Thymus (tissue), 11 donors: ENCODE measurements around the gene IRF4. TPM values are rescaled to one million over a fixed set of nuclear protein-coding genes. Genes with fewer than 3 reads are reported as not detected.

Source experiments
- DNase-seq, 9 donors: peaks; one replicate each; pipeline ENCODE4 v3.0.0-alpha.2; 2013; ENCODE audit warnings: low spot score in 9 of 9, low read depth in 6 of 9, missing footprints in 1 of 9
- H3K27ac ChIP-seq, 2 donors: one replicate each; pipeline ENCODE4 v1.5.1; 2013; ENCODE audit warnings: control low read depth in 1 of 2, low read depth in 1 of 2, low read length in 1 of 2, mild to moderate bottlenecking in 1 of 2, moderate library complexity in 1 of 2
- H3K27me3 ChIP-seq, 2 donors: one replicate each; pipeline ENCODE4 v1.5.1; 2013; ENCODE audit warnings: low read length in 1 of 2; ENCODE audit not compliant: control insufficient read depth in 2 of 2, insufficient read depth in 1 of 2
- H3K36me3 ChIP-seq, 2 donors: one replicate each; pipeline ENCODE4 v1.5.1; 2013; ENCODE audit warnings: low read length in 1 of 2, mild to moderate bottlenecking in 1 of 2, moderate library complexity in 1 of 2; ENCODE audit not compliant: control insufficient read depth in 2 of 2, insufficient read depth in 2 of 2
- H3K4me1 ChIP-seq, 2 donors: one replicate each; pipeline ENCODE4 v1.5.1; 2013; ENCODE audit warnings: low read length in 2 of 2; ENCODE audit not compliant: control insufficient read depth in 2 of 2, insufficient read depth in 2 of 2
- H3K4me3 ChIP-seq, 2 donors: one replicate each; pipeline ENCODE4 v1.5.1; 2013; ENCODE audit warnings: low read length in 2 of 2, control low read depth in 1 of 2, mild to moderate bottlenecking in 1 of 2
- H3K9me3 ChIP-seq, 2 donors: one replicate each; pipeline ENCODE4 v1.5.1; 2013; ENCODE audit warnings: low read length in 1 of 2, mild to moderate bottlenecking in 1 of 2; ENCODE audit not compliant: control insufficient read depth in 2 of 2, insufficient read depth in 1 of 2
- WGBS: extraction: QIAGEN DNeasy Blood & Tissue Kit; methylation state at CpG from one replicate; pipeline ENCODE4 v1.1.7; 2013; 5-methylcytosine and 5-hydroxymethylcytosine counted together
- polyA plus RNA-seq: library from polyadenylated mRNA; stranded (reverse); fragments of 200-250 nt; gene quantifications from one replicate; pipeline ENCODE4 v1.2.3, GENCODE V29; 2013
- total RNA-seq: library from RNA; stranded (reverse); fragments of 120-200 nt; gene quantifications from one replicate; pipeline ENCODE4 v1.2.4, GENCODE V29; 2013
- donor health status: healthy.

The IRF4 gene
- total and polyA plus RNA-seq, 2 donors = 7.5 to 7.6 TPM

DNA sequence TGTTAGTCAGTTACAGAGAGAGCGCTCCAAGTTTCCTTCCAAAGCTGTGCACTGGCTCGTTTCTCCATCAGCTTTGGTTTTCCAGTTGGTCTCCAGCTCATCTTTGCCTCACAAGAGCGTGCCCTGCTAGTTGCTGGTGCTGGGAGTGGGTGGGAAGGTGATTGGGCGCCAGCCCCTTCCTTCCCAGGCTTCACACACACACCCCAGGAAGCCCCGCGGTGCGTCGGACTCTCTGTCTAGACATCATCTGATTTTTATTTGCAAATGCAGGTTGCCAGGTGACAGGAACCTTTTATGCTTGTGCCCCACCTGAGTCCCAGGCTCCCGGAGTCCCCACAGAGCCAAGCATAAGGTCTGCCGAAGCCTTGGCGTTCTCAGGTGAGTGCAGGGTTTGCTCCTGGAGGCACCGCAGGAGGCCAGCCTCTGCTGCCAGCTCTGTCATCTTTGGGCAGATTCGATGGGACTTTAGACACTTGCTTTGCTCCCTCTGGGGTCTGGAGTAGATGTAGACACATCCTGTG lies 7.1 kb downstream of the IRF4 start:
- Histone ChIP-seq H3K4me3 (no peak overlapping the region), H3K27ac (no peak overlapping the region), H3K36me3 (peaks cover 0 to 3% of the 10 kb centered on the region in 2 donors), H3K9me3 (peaks cover 0 to 2% of the 10 kb centered on the region in 2 donors), H3K4me1 (peaks cover 0 to 12% of the 10 kb centered on the region in 2 donors), H3K27me3 (peaks cover 23 to 43% of the 10 kb centered on the region in 2 donors)
- no peak for DNase-seq
- WGBS = 93% methylated on average over 13 of the region's 13 CpGs

GRCh38 chr6:399785-400534 lies 8.4 kb downstream of the IRF4 start:
- Histone ChIP-seq H3K4me1 (peaks cover 0 to 17% of the 10 kb centered on the region in 2 donors), H3K9me3 (peaks cover 0 to 2% of the 10 kb centered on the region in 2 donors), H3K27ac (no peak overlapping the region), H3K27me3 (peaks cover 10 to 29% of the 10 kb centered on the region in 2 donors), H3K36me3 (peaks cover 0 to 3% of the 10 kb centered on the region in 2 donors), H3K4me3 (no peak overlapping the region)
- DNase-seq = peak in 1 of 9 donors; percentile 51
- 80% methylated on average over 11 of the region's 11 CpGs for WGBS

- Histone ChIP-seq H3K36me3 (peaks cover 0 to 3% of the 10 kb centered on the region in 2 donors), H3K27me3 (peaks cover 5 to 22% of the 10 kb centered on the region in 2 donors), H3K4me1 (peaks cover 0 to 19% of the 10 kb centered on the region in 2 donors), H3K4me3 (no peak overlapping the region), H3K9me3 (peaks cover 0 to 2% of the 10 kb centered on the region in 2 donors), H3K27ac (no peak overlapping the region)
- 95% methylated on average over 6 of the region's 6 CpGs for WGBS
- no peak for DNase-seq
Measured at GRCh38 chr6:400815-401214, 9.3 kb downstream of the IRF4 start.

GRCh38 chr6:401239-401993 lies 9.9 kb downstream of the IRF4 start:
- Histone ChIP-seq H3K36me3 (peaks cover 0 to 3% of the 10 kb centered on the region in 2 donors), H3K9me3 (peaks cover 0 to 2% of the 10 kb centered on the region in 2 donors), H3K27me3 (peaks cover 5 to 17% of the 10 kb centered on the region in 2 donors), H3K4me3 (no peak overlapping the region), H3K4me1 (peaks cover 0 to 19% of the 10 kb centered on the region in 2 donors), H3K27ac (no peak overlapping the region)
- WGBS = 96% methylated on average over 27 of the region's 27 CpGs
- DNase-seq = no peak

- no peak overlapping the region for H3K4me3 ChIP-seq
- DNase-seq = no peak
- H3K27me3 ChIP-seq = peaks cover 5 to 14% of the 10 kb centered on the region in 2 donors
- peaks cover 0 to 2% of the 10 kb centered on the region in 2 donors for H3K9me3 ChIP-seq
- peaks cover 0 to 19% of the 10 kb centered on the region in 2 donors for H3K4me1 ChIP-seq
- peaks cover 0 to 1% of the 10 kb centered on the region in 2 donors for H3K36me3 ChIP-seq
- WGBS = 95% methylated on average over 14 of the region's 14 CpGs
- no peak overlapping the region for H3K27ac ChIP-seq
Measured at GRCh38 chr6:401994-402640, 10.6 kb downstream of the IRF4 start.

DNA sequence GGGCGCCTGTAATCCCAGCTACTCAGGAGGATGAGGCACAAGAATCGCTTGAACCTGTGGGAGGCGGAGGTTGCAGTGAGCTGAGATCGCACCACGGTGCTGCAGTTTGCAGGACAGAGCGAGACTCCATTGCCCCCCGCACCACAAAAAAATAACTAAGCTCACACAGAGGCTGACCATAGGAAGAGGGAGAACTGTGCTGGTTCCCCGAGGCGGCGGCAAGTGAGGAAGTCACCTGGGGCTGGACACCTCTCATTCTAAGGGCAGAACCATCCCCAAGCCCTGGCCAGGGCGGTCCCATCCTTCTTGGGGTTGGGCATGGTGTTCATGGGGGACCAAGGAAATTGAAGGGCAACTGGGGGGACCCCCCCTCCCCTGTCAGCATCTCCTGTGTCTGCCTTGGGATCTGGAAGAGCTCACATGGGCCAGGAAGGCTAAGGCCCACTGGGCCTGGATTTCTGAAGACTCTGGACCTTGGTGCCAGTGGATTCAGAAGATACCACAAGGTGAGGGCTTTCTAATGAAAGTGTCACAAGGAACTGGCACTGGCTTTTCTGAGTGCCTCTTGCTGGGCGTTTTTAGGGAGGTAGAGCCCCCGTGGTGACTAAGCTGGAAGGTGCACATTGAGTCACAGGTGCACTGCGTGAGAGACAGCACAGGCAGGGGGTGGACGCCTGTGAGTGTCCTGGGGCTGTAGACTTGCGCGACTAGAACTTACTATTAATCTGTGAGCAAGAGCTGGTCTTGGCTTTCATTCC lies 11.5 kb downstream of the IRF4 start:
- Histone ChIP-seq H3K4me3 (no peak overlapping the region), H3K27ac (no peak overlapping the region), H3K9me3 (peaks cover 0 to 2% of the 10 kb centered on the region in 2 donors), H3K36me3 (no peaks in the 10 kb centered on the region), H3K27me3 (peaks cover 2 to 12% of the 10 kb centered on the region in 2 donors), H3K4me1 (peaks cover 0 to 19% of the 10 kb centered on the region in 2 donors)
- no peak for DNase-seq
- 96% methylated on average over 17 of the region's 17 CpGs for WGBS

DNA sequence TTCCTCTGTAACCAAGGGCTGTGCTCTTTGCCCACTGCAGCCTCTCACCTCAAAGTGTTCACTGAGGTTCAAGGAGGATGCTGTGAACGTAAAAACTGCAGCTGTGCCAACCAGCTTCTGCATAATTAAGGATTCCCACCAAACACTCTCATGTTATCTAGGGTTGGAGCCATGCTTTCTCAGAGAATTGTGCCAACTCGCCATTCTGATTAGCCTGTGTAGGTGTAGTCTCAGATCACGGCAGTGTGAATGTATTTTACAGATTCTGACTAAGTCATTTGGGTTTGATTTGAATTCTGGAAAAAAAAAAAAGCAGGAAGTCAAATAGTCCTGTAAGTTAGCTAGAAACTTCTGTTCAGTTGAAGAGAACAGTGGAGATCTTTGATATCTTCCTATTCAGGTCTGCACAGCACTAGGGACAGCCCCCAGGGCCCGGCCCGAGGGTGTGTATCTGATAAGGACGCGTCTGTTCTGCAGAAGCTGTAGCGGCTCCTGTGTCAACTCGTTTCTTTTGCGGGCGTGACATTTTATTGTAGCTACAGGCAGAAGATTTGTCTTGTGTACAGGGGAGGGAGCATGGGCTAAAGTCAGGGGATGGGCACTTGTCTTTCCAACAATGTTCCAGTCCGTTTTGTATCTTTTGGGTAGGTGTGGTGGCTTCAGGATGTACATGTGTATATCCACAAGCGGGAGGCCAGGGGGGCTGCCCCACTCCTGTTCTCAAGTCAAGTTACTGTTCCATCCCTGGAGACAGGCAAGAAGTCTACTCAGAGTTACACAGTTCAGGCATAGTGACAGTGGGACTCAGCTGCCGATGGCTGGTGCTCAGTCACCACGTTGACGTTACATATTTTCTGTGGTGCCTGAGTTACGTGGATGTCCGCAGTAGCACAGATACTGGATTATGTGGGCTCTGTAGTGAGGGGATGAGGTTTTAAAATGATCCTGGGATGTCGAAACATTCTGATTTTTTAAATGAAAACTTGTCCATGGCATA lies 12.4 kb downstream of the IRF4 start:
- Histone ChIP-seq H3K36me3 (no peaks in the 10 kb centered on the region), H3K4me1 (peaks cover 0 to 19% of the 10 kb centered on the region in 2 donors), H3K27ac (no peak overlapping the region), H3K4me3 (no peak overlapping the region), H3K27me3 (peaks cover 2 to 7% of the 10 kb centered on the region in 2 donors), H3K9me3 (peaks cover 0 to 2% of the 10 kb centered on the region in 2 donors)
- WGBS = 86% methylated on average over 19 of the region's 19 CpGs
- DNase-seq = no peak
